GM12878 (cell line): ENCODE results near the gene GUCY2D. TPM values are rescaled to one million over a fixed set of nuclear protein-coding genes. Genes with fewer than 3 reads are reported as not detected.

Source experiments
- ATAC-seq: fragments of 200-7000 bp; cut with Tn5 transposase; 3 replicates; pipeline ENCODE4 v1.9.1; 2020; ENCODE audit warnings: mild to moderate bottlenecking, moderate library complexity
- BruUV-seq: library from RNA; stranded (reverse); fragments of 400-500 nt; replicated peaks from 2 replicates; lab custom pipeline; 2021; lab: Mats Ljungman, UMichigan
- CTCF ChIA-PET: fragments of 300-600 bp; sonication (Branson Sonifier 250); formaldehyde crosslinking; extraction: SDS; loops from one replicate; lab custom pipeline; 2021; ENCODE audit warnings: inconsistent platforms; lab: Yijun Ruan, JAX
- POLR2A ChIA-PET: fragments of 350-600 bp; formaldehyde crosslinking; extraction: SDS; loops from one replicate; lab custom pipeline; 2021; ENCODE audit warnings: inconsistent platforms; lab: Charles Lee
- RAD21 ChIA-PET: fragments of 300-600 bp; sonication (Branson Sonifier 250); formaldehyde crosslinking; loops from one replicate; lab custom pipeline; 2023; ENCODE audit warnings: antibody characterized with exemption; ENCODE audit not compliant: unreplicated experiment; lab: Charles Lee
- SMC1A ChIA-PET: fragments of 300-600 bp; sonication (Branson Sonifier 250); formaldehyde crosslinking; loops from one replicate; lab custom pipeline; 2023; ENCODE audit not compliant: unreplicated experiment, uncharacterized antibody; lab: Charles Lee
- DNase-seq: peaks from one replicate; pipeline ENCODE4 v3.0.0-alpha.2; 2011; ENCODE audit warnings: low read depth, low spot score
- FAIRE-seq: peaks from 3 replicates; lab custom pipeline; 2011; peaks lifted over from hg19 to GRCh38; lab: Jason Lieb, UNC
- H2AFZ ChIP-seq: 2 replicates; pipeline ENCODE4 v1.6.0; 2011; ENCODE audit warnings: low read depth, low read length, control low read depth; ENCODE audit not compliant: control insufficient read depth
- H3K27ac ChIP-seq: 2 replicates; pipeline ENCODE4 v1.5.1; 2011; ENCODE audit warnings: control low read depth; ENCODE audit not compliant: control insufficient read depth, insufficient read depth
- H3K27me3 ChIP-seq, 2 experiments: replicated peaks in 1 of 2; 2 replicates each; pipeline versions ENCODE4 v1.6.0 to v1.6.1; 2011; ENCODE audit warnings: low read length in 1 of 2; ENCODE audit not compliant: control insufficient read depth in 2 of 2, insufficient read depth in 2 of 2
- H3K36me3 ChIP-seq, 2 experiments: 2 replicates each; pipeline ENCODE4 v1.5.1; 2011; ENCODE audit warnings: low read length in 1 of 2; ENCODE audit not compliant: control insufficient read depth in 2 of 2, insufficient read depth in 2 of 2
- H3K4me1 ChIP-seq: 2 replicates; pipeline ENCODE4 v1.6.1; 2011; ENCODE audit warnings: mild to moderate bottlenecking, low read length, moderate library complexity, mixed read lengths; ENCODE audit not compliant: control insufficient read depth, insufficient read depth
- H3K4me2 ChIP-seq: 2 replicates; pipeline ENCODE4 v1.6.0; 2011; ENCODE audit warnings: control low read depth; ENCODE audit not compliant: control insufficient read depth, insufficient read depth
- H3K4me3 ChIP-seq: fragments of 200-600 bp; sonication (generic); 2 replicates; pipeline ENCODE4 v1.5.1; 2016
- H3K79me2 ChIP-seq: 2 replicates; pipeline ENCODE4 v1.6.0; 2011; ENCODE audit warnings: low read length; ENCODE audit not compliant: control insufficient read depth, insufficient read depth
- H3K9ac ChIP-seq: 2 replicates; pipeline ENCODE4 v1.8.0; 2011; ENCODE audit warnings: low read length, control low read depth, mixed read lengths; ENCODE audit not compliant: control insufficient read depth, insufficient read depth
- H3K9me3 ChIP-seq: replicated peaks from 3 replicates; pipeline ENCODE4 v1.5.1; 2011; ENCODE audit warnings: mild to moderate bottlenecking, low read length; ENCODE audit not compliant: control insufficient read depth, insufficient read depth
- H4K20me1 ChIP-seq: 2 replicates; pipeline ENCODE4 v1.6.0; 2011; ENCODE audit not compliant: control insufficient read depth, insufficient read depth
- CBFB ChIP-seq: IDR thresholded peaks from 2 replicates; pipeline ENCODE4 v1.6.1; 2016; ENCODE audit warnings: antibody characterized with exemption, low read depth
- CEBPZ ChIP-seq: fragments of 150-350 bp; IDR thresholded peaks from 2 replicates; pipeline ENCODE4 v1.6.1; 2016; ENCODE audit warnings: low read depth, low read length
- CHD1 ChIP-seq: IDR thresholded peaks from 2 replicates; pipeline ENCODE4 v1.6.1; 2012; ENCODE audit warnings: low read depth, low read length, improper control_type of control experiment
- CHD4 ChIP-seq: fragments of 200-600 bp; sonication (generic); IDR thresholded peaks from 2 replicates; pipeline ENCODE4 v1.6.1; 2016; ENCODE audit warnings: mild to moderate bottlenecking
- HCFC1 ChIP-seq: fragments of 150-350 bp; IDR thresholded peaks from 2 replicates; pipeline ENCODE4 v1.6.1; 2014; ENCODE audit warnings: low read length
- HDGF ChIP-seq: fragments of 450-650 bp; IDR thresholded peaks from 2 replicates; pipeline ENCODE4 v1.6.1; 2016; ENCODE audit warnings: antibody characterized with exemption
- KAT2A ChIP-seq: conservative IDR thresholded peaks from 2 replicates; pipeline ENCODE4 v1.6.1; 2011; ENCODE audit warnings: low read depth, low read length; ENCODE audit not compliant: control insufficient read depth
- NR2F1 ChIP-seq: fragments of 450-650 bp; conservative IDR thresholded peaks from 2 replicates; pipeline ENCODE4 v1.6.1; 2017; ENCODE audit warnings: mild to moderate bottlenecking
- PBX3 ChIP-seq: IDR thresholded peaks from 2 replicates; pipeline ENCODE4 v1.6.1; 2011; ENCODE audit warnings: mild to moderate bottlenecking, low read depth, low read length, moderate library complexity; ENCODE audit not compliant: insufficient replicate concordance
- POU2F2 ChIP-seq: IDR thresholded peaks from 3 replicates; pipeline ENCODE4 v1.6.1; 2011; ENCODE audit warnings: low read depth, mild to moderate bottlenecking, low read length, borderline replicate concordance
- RAD51 ChIP-seq: fragments of 450-650 bp; IDR thresholded peaks from 2 replicates; pipeline ENCODE4 v1.6.1; 2016; ENCODE audit warnings: moderate library complexity, mild to moderate bottlenecking, inconsistent platforms
- SREBF1 ChIP-seq: IDR thresholded peaks from 2 replicates; pipeline ENCODE4 v1.6.1; 2012; ENCODE audit warnings: mild to moderate bottlenecking, low read length
- TBL1XR1 ChIP-seq: IDR thresholded peaks from 2 replicates; pipeline ENCODE4 v1.6.1; 2012; ENCODE audit warnings: low read depth, low read length, improper control_type of control experiment
- TCF12 ChIP-seq: IDR thresholded peaks from 2 replicates; pipeline ENCODE4 v1.6.1; 2011; ENCODE audit warnings: low read depth, mild to moderate bottlenecking, low read length
- TCF7 ChIP-seq: IDR thresholded peaks from 2 replicates; pipeline ENCODE4 v1.6.1; 2014; ENCODE audit warnings: antibody characterized with exemption, borderline replicate concordance
- ZNF687 ChIP-seq: fragments of 450-650 bp; IDR thresholded peaks from 2 replicates; pipeline ENCODE4 v1.6.1; 2017; ENCODE audit warnings: mild to moderate bottlenecking, moderate library complexity
- WGBS: methylation state at CpG from one replicate; pipeline ENCODE4 v1.1.6; 2016; ENCODE audit warnings: low lambda C conversion rate; ENCODE audit not compliant: insufficient replicate concordance, insufficient coverage; ENCODE audit errors: missing lambda C conversion rate; 5-methylcytosine and 5-hydroxymethylcytosine counted together
- in situ Hi-C: fragments of 300-500 bp; cut with MboI; formaldehyde crosslinking; loops from 9 replicates; pipeline ENCODE4 v1.14.3; 2018; ENCODE audit warnings: mixed read lengths
- intact Hi-C: fragments of 100-400 bp; cut with micrococcal nuclease; formaldehyde crosslinking; loops from one replicate; pipeline ENCODE4 v1.14.2; 2022; ENCODE audit not compliant: unreplicated experiment
- polyA plus RNA-seq, 11 experiments: library from polyadenylated mRNA; depleted of rRNA in 4 of 11; unstranded in 6 of 11; stranded (reverse) in 5 of 11; fragments of >200 nt; fragmentation: Nextera tagmentation in 4 of 11; fragmentation: Illumina TruSeq in 1 of 11; extraction: Ambion mirVana in 4 of 11; extraction: Trizol in 1 of 11; gene quantifications; 1 replicate in 1 of 11; 2 replicates in 10 of 11; pipeline versions ENCODE4 v1.2.1 to v1.2.3, GENCODE V29; 2011 to 2016; ENCODE audit warnings: inconsistent platforms in 2 of 11, missing spikeins in 2 of 11, low read depth in 1 of 11
- total RNA-seq, 4 experiments: library from RNA; depleted of rRNA in 3 of 4; stranded (reverse); fragments of >200 nt in 3 of 4; fragmentation: Illumina TruSeq in 1 of 4; extraction: Trizol in 1 of 4; gene quantifications; 2 replicates each; pipeline versions ENCODE4 v1.2.1 to v1.2.3, GENCODE V29; 2013 to 2021

GUCY2D gene
- total and polyA plus RNA-seq, 10 of the 15 experiments (the other 5 are each of a cell fraction or from before 2014, with no cell fraction given) = not detected

- no peak for DNase-seq
- Histone ChIP-seq H3K36me3 (no peaks in the 10 kb centered on the region), H3K27ac (no peak overlapping the region), H3K9me3 (no peaks in the 10 kb centered on the region; the same call in 2 of the 3 replicates), H4K20me1 (no peaks in the 10 kb centered on the region), H3K9ac (no peak overlapping the region), H3K4me3 (no peak overlapping the region), H2AFZ (no peak overlapping the region), H3K4me1 (no peaks in the 10 kb centered on the region), H3K27me3 (peaks cover 0 to 5% of the 10 kb centered on the region in 2 experiments; a peak in 2 of 4 replicates), H3K79me2 (no peaks in the 10 kb centered on the region), H3K4me2 (no peak overlapping the region)
- TF ChIP-seq HDGF (no peak), HCFC1 (no peak), CHD1 (no peak), CBFB (no peak), PBX3 (no peak), TCF7 (no peak), RAD51 (no peak), NR2F1 (no peak), CEBPZ (no peak), CHD4 (no peak), KAT2A (no peak), ZNF687 (no peak), POU2F2 (no peak), TBL1XR1 (no peak), SREBF1 (no peak), TCF12 (no peak)
- no peak for FAIRE-seq
- ChIA-PET RAD21 (no interaction called here), POLR2A (interaction anchor here (0.6 to 0.7 kb wide), 2 partner anchors 9 to 83 kb away, joined by 5 to 13 read pairs; no protein-coding TSS in a partner anchor), CTCF (interaction anchor here (0.6 to 1.2 kb wide), 4 partner anchors 12 to 464 kb away, joined by 3 to 5 read pairs (median 4); no protein-coding TSS in a partner anchor), SMC1A (no interaction called here)
- intact Hi-C loops (no loop called here), in situ Hi-C loops (no loop called here)
- 21% methylated on average over 5 of the region's 5 CpGs for WGBS
- no peak for ATAC-seq
- BruUV-seq = no TSS peak
These were observed 26.7 kb downstream of the GUCY2D start for GRCh38 chr17:8029121-8029520.
